Activated T-helper 17 cell treated with anti-CD3 and anti-CD28 coated beads, Interleukin-2, amount 50 U/mL, for 72 hours (primary cell): ENCODE data around the gene DPP4. TPM values are rescaled to one million over a fixed set of nuclear protein-coding genes. Genes with fewer than 3 reads are reported as not detected.
"Not testable (repeated sequence)": the region's sequence is repeated elsewhere in the genome, so short reads cannot be mapped to it uniquely, and the experiment has no call there.

Experiments used
- ATAC-seq: fragments of 150-1000 bp; cut with Tn5 transposase; replicated peaks from 2 replicates; pipeline ENCODE4 v1.10.0; 2021; ENCODE audit warnings: mild to moderate bottlenecking, moderate library complexity
- H3K27ac Mint-ChIP-seq: one replicate; pipeline ENCODE4 v1.8.0; 2022; ENCODE audit warnings: mixed read lengths
- H3K27me3 Mint-ChIP-seq: one replicate; pipeline ENCODE4 v1.8.0; 2022; ENCODE audit warnings: mixed read lengths
- H3K36me3 Mint-ChIP-seq: one replicate; pipeline ENCODE4 v1.8.0; 2022; ENCODE audit warnings: low read depth, mild to moderate bottlenecking, mixed read lengths
- H3K4me1 Mint-ChIP-seq: one replicate; pipeline ENCODE4 v1.8.0; 2022; ENCODE audit warnings: mixed read lengths
- H3K4me3 Mint-ChIP-seq: one replicate; pipeline ENCODE4 v1.8.0; 2022; ENCODE audit warnings: mild to moderate bottlenecking, mixed read lengths
- H3K9me3 Mint-ChIP-seq: one replicate; pipeline ENCODE4 v1.8.0; 2022; ENCODE audit warnings: mixed read lengths
- total RNA-seq, 2 donors: library from RNA; stranded (reverse); gene quantifications; one replicate each; pipeline ENCODE4 v1.2.3, GENCODE V29; 2022

The DPP4 gene
- total RNA-seq, 2 donors from 2014 or later: 34.6 to 97.7 TPM

DNA sequence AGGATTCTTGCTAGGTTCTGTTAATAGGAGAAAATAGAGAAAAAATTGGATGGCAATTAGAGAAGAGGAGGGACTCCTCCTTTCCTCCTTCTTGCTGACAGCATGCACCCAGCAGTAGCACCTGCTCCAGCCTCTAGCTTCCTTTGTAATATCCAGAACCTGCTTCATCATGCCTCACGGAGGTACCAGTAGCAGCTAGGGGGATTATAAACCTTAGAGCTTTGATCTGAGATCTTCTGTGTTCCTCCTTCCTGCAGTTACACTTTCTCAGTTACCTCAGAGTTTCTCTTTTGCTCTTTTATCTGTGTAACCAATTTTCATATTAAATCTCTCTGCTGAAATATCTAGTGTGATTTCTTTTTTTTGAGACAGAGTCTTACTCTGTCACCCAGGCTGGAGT, 16.6 kb downstream of the DPP4 start:
- Mint-ChIP-seq H3K27me3 (no peaks in the 10 kb centered on the region), H3K9me3 (no peaks in the 10 kb centered on the region), H3K4me1 (peaks cover 55% of the 10 kb centered on the region), H3K4me3 (peak overlapping the region; percentile 82), H3K27ac (peak overlapping the region; percentile 70), H3K36me3 (peaks cover 27% of the 10 kb centered on the region)
- no peak for ATAC-seq

GRCh38 chr2:162056796-162057399, 17.1 kb downstream of the DPP4 start:
- H3K36me3 Mint-ChIP-seq: peaks cover 28% of the 10 kb centered on the region
- no peaks in the 10 kb centered on the region for H3K27me3 Mint-ChIP-seq
- ATAC-seq: peak; percentile 7
- peaks cover 57% of the 10 kb centered on the region for H3K4me1 Mint-ChIP-seq
- peak overlapping the region; percentile 82 for H3K4me3 Mint-ChIP-seq
- H3K9me3 Mint-ChIP-seq: no peaks in the 10 kb centered on the region
- H3K27ac Mint-ChIP-seq: peak overlapping the region; percentile 70

- Mint-ChIP-seq H3K27ac (no peak overlapping the region), H3K27me3 (no peaks in the 10 kb centered on the region), H3K4me1 (peaks cover 42% of the 10 kb centered on the region), H3K9me3 (no peaks in the 10 kb centered on the region), H3K36me3 (peaks cover 33% of the 10 kb centered on the region), H3K4me3 (no peak overlapping the region)
- no peak for ATAC-seq
These were observed 20.2 kb downstream of the DPP4 start for GRCh38 chr2:162053808-162054155.

DNA sequence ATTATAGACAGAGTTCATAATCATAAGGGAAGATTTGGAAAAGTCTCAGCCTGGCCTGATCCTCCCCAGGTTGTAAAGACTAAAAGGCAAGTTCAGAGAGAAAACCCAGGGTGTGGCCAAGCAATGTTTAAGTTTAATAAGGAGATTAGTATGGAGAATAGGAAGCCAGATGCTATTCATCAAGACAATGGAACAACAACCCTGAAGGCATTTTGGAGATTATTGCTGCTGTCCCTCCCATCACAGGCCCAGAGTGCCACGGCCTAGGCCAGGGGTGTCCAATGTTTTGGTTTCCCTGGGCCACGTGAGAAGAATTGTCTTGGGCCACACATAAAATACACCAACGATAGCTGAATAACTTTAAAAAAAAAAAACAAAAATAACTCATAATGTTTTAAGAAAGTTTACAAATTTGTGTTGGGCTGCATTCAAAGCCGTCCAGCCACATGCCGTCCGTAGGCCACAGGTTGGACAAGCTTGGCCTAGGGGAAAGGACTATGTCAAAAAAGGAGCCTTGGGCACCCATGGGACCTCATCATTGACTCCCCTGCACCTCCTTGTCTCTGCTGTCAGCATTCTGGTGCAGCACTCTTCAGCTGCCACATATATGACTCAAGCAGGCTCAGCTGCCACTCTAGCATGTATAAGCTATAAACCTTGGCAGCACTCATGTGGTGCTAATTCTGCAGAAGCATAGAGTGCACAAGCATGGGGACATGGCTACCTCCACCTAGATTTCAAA, 20.8 kb downstream of the DPP4 start:
- peaks cover 38% of the 10 kb centered on the region for H3K36me3 Mint-ChIP-seq
- H3K27ac Mint-ChIP-seq: no peak overlapping the region
- H3K4me3 Mint-ChIP-seq: no peak overlapping the region
- peaks cover 45% of the 10 kb centered on the region for H3K4me1 Mint-ChIP-seq
- no peaks in the 10 kb centered on the region for H3K9me3 Mint-ChIP-seq
- no peaks in the 10 kb centered on the region for H3K27me3 Mint-ChIP-seq
- ATAC-seq: no peak

- ATAC-seq: no peak
- no peak overlapping the region for H3K4me3 Mint-ChIP-seq
- H3K27ac Mint-ChIP-seq: no peak overlapping the region
- peaks cover 22% of the 10 kb centered on the region for H3K4me1 Mint-ChIP-seq
- H3K27me3 Mint-ChIP-seq: no peaks in the 10 kb centered on the region
- H3K9me3 Mint-ChIP-seq: no peaks in the 10 kb centered on the region
- H3K36me3 Mint-ChIP-seq: peaks cover 31% of the 10 kb centered on the region
These were observed 23.5 kb downstream of the DPP4 start for GRCh38 chr2:162050513-162050961.

DNA sequence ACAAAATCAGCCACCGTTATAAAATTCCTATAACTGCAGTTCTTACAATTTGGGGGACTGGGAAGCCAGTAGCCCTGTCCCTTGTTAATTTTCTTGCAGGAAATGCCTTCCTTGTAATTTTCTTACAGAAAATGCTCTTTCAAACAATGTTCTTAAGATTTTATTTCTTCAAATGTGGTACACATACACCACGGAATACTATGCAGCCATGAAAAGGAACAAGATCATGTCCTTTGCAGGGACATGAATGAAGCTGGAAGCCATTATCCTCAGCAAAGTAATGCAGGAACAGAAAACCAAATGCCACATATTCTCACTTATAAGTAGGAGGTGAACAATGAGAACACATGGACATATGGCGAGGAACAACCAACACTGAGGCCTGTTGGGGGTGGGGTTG, 24.9 kb downstream of the DPP4 start:
- not testable (repeated sequence) for H3K27ac Mint-ChIP-seq, ATAC-seq, H3K4me3 Mint-ChIP-seq, H3K9me3 Mint-ChIP-seq, H3K27me3 Mint-ChIP-seq
- peaks cover 16% of the 10 kb centered on the region for H3K4me1 Mint-ChIP-seq
- H3K36me3 Mint-ChIP-seq: peaks cover 23% of the 10 kb centered on the region

DNA sequence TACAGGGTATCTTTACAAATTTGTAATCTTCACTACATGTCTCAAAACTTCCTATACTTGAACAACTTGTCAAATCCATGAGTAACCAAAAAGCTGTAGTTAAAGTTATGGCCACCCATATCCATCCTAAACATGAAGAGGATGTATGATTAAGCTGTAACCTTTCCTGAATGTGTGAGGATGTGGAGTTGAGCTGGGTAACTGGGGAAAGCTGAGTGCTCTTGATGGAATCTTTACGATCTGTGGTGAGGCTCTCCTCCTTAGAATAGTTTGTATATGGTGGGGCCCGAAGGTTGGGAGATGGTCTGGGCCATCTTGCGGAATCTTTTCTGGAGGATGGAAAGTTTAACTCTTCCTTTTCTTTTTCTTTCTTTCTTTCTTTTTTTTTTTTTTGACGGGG, 29.4 kb downstream of the DPP4 start:
- no peak for ATAC-seq
- Mint-ChIP-seq H3K27me3 (no peaks in the 10 kb centered on the region), H3K9me3 (no peaks in the 10 kb centered on the region), H3K4me3 (no peak overlapping the region), H3K36me3 (peaks cover 23% of the 10 kb centered on the region), H3K27ac (no peak overlapping the region), H3K4me1 (peaks cover 7% of the 10 kb centered on the region)

DNA sequence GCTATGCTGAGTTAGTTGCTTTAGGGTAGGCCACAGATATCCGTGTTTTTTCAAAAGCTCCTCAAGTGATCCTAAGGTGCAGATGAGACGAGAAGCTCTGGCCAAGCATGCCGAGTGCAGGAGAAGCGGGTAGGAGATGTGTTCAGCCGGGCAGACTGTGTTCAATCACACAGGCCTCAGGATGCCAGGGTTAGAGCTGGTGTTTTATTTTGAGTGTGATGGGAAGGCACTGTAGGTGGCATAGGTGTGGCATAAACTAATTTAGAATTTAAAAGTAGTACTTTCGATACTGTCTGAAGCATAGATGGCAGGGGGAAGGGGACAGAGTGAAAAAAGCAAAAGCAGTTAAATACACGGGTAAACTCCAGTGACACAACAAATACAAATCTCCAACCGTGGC, 30.9 kb downstream of the DPP4 start:
- ATAC-seq: no peak
- H3K36me3 Mint-ChIP-seq: peaks cover 26% of the 10 kb centered on the region
- no peak overlapping the region for H3K27ac Mint-ChIP-seq
- H3K4me1 Mint-ChIP-seq: peaks cover under 1% of the 10 kb centered on the region
- no peak overlapping the region for H3K4me3 Mint-ChIP-seq
- H3K27me3 Mint-ChIP-seq: no peaks in the 10 kb centered on the region
- H3K9me3 Mint-ChIP-seq: no peaks in the 10 kb centered on the region

- peaks cover 37% of the 10 kb centered on the region for H3K36me3 Mint-ChIP-seq
- H3K4me3 Mint-ChIP-seq: no peak overlapping the region
- no peaks in the 10 kb centered on the region for H3K9me3 Mint-ChIP-seq
- no peaks in the 10 kb centered on the region for H3K27me3 Mint-ChIP-seq
- no peaks in the 10 kb centered on the region for H3K4me1 Mint-ChIP-seq
- no peak overlapping the region for H3K27ac Mint-ChIP-seq
- no peak for ATAC-seq
These were observed 32.5 kb downstream of the DPP4 start for GRCh38 chr2:162041485-162041884.

DNA sequence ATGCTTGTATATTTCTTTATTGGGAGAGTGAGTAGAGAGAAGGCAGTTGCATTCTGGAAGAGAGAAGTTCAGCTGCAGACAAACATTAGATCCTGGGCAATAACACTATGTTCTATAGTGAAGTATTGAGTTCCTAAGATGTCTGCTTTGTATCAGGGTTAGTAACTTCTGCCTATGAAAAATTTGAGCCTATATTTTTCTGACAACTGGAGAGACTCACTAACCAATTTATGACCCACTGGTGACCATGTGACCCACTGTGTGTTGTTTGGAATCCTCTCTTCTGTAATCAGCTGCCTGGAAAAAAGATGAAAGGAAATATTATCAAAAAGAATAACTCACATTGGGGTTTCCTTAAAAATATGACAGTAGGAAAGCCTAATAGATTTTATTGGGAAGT, 35.3 kb downstream of the DPP4 start:
- Mint-ChIP-seq H3K9me3 (no peaks in the 10 kb centered on the region), H3K27me3 (no peaks in the 10 kb centered on the region), H3K27ac (no peak overlapping the region), H3K36me3 (peaks cover 65% of the 10 kb centered on the region), H3K4me3 (no peak overlapping the region), H3K4me1 (no peaks in the 10 kb centered on the region)
- no peak for ATAC-seq

- no peaks in the 10 kb centered on the region for H3K27me3 Mint-ChIP-seq
- H3K36me3 Mint-ChIP-seq: peaks cover 73% of the 10 kb centered on the region
- H3K4me1 Mint-ChIP-seq: no peaks in the 10 kb centered on the region
- ATAC-seq: no peak
- H3K4me3 Mint-ChIP-seq: no peak overlapping the region
- H3K9me3 Mint-ChIP-seq: no peaks in the 10 kb centered on the region
- H3K27ac Mint-ChIP-seq: no peak overlapping the region
These were observed 36.1 kb downstream of the DPP4 start for GRCh38 chr2:162037886-162038285.

DNA sequence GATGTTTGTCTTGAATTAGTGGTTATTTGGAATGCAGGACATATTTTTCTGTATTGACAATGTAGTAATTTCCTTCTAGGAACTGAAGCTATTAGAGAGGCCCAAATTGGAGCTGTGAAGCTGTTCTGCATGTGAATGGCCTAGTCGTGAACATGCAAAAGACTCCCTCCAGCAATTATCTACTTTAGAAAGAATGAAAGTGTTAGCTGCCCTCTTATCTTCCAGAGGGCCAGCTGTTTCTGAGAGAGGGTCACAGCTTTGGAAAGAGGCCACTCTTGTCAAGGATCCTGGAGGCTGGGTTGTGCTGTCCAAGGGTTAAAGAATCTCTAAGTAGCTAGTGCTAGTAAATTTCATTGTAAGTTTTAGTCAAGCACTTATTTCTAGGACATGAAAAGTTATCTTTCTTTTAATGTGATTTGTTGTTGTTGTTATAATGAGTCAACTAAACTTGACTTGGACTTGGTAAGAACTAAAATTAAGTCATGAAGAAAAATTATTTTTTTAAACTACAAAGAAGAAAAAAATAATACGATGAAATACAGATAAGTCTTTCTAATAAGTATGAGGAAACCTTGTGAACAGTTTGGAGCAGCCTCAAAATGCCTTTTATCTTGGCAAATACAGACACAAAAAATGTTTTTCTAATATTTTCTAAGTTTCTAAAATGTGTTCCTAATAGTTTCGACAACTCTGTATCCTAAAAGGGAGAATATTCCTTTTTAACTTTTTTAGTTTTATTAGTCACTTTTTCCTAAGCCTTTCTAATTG, 36.8 kb downstream of the DPP4 start:
- H3K27me3 Mint-ChIP-seq: no peaks in the 10 kb centered on the region
- H3K27ac Mint-ChIP-seq: no peak overlapping the region
- H3K4me3 Mint-ChIP-seq: no peak overlapping the region
- no peaks in the 10 kb centered on the region for H3K4me1 Mint-ChIP-seq
- no peak for ATAC-seq
- H3K9me3 Mint-ChIP-seq: no peaks in the 10 kb centered on the region
- H3K36me3 Mint-ChIP-seq: peaks cover 80% of the 10 kb centered on the region

- Mint-ChIP-seq H3K4me1 (no peaks in the 10 kb centered on the region), H3K36me3 (peaks cover 92% of the 10 kb centered on the region), H3K27ac (no peak overlapping the region), H3K27me3 (no peaks in the 10 kb centered on the region), H3K4me3 (no peak overlapping the region), H3K9me3 (no peaks in the 10 kb centered on the region)
- ATAC-seq: no peak
These were observed 38.0 kb downstream of the DPP4 start for GRCh38 chr2:162035981-162036380.

GRCh38 chr2:162030363-162031190, 43.4 kb downstream of the DPP4 start:
- peak overlapping the region; percentile 43 for H3K27ac Mint-ChIP-seq
- H3K9me3 Mint-ChIP-seq: no peaks in the 10 kb centered on the region
- no peak overlapping the region for H3K4me3 Mint-ChIP-seq
- ATAC-seq: no peak
- H3K4me1 Mint-ChIP-seq: peaks cover 5% of the 10 kb centered on the region
- peaks cover 94% of the 10 kb centered on the region for H3K36me3 Mint-ChIP-seq
- no peaks in the 10 kb centered on the region for H3K27me3 Mint-ChIP-seq
